Measurements from ENCODE around the gene RASGEF1C.
A peak's percentile ranks its signal among the peaks of the same experiment; 100 is the strongest.
"Not testable (repeated sequence)": the region's sequence is repeated elsewhere in the genome, so short reads cannot be mapped to it uniquely, and the experiment has no call there.

Gene RASGEF1C

DNA sequence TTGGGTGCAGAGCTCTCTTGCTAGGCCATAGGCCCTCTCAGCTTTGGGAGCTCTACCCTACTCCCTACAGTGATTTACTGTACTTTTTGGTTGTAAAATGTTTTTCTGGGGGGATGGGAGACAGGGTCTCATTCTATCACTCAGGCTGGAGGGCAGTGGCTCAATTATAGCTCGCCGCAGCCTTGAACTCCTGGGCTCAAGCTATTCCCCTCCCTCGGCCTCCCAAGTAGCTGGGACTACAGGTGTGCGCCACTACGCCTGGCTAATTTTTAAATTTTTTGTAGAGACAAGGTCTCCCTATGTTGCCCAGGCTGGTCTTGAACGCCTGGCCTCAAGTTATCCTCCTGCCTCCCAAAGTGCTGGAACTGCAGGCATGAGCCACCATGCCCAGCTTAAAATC, 115.8 kb downstream of the RASGEF1C start:
- no peak overlapping the region for H3K27ac Mint-ChIP-seq
- H3K27me3 Mint-ChIP-seq: peaks cover 13% of the 10 kb centered on the region
- no peak overlapping the region for H3K4me3 Mint-ChIP-seq
- H3K36me3 Mint-ChIP-seq (ENCODE audit: low read depth): no peaks in the 10 kb centered on the region
- peaks cover 9% of the 10 kb centered on the region for H3K4me1 Mint-ChIP-seq (ENCODE audit: low read depth)
- no peaks in the 10 kb centered on the region for H3K9me3 Mint-ChIP-seq

DNA sequence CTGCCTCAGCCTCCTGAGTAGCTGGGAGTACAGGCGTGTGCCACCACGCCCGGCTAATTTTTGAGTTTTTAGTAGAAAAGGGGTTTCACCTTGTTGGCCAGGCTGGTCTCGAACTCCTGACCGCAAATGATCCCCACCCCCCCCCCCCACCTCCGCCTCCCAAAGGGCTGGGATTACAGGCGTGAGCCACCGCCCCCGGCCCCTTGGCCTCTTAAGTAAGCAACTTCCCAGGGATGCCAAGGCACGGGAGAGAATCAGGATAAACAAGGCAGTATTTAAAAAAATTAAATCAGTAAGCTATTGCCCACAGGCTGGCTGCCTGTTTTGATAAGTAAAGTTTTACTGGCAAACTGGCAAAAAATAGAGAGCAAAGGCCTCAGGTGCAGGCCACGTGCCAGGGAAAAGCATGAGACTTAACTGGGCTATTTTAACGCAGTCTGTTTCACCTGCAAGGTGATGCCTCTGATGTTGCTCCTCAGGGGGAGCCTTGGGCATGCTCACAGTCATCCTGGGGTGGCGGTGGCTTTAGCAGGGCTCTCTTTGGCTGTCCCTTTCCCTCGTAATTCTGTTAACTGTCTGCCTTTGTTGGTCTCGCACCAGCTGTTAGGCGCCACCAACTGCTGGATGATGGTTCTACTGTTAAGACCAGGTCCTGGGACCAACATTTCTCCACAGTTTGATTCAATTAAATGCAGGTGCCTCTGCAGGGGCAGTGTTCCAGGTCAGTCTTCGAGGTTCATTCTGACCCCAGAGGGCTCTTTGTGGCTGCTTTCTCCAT, 118.1 kb downstream of the RASGEF1C start:
- Mint-ChIP-seq H3K4me3 (peak overlapping the region; percentile 51), H3K36me3 (ENCODE audit: low read depth) (no peaks in the 10 kb centered on the region), H3K9me3 (no peaks in the 10 kb centered on the region), H3K4me1 (ENCODE audit: low read depth) (peaks cover 23% of the 10 kb centered on the region), H3K27ac (no peak overlapping the region), H3K27me3 (peaks cover 13% of the 10 kb centered on the region)

GRCh38 chr5:180090098-180090768, 118.8 kb downstream of the RASGEF1C start:
- Mint-ChIP-seq H3K4me1 (ENCODE audit: low read depth) (peaks cover 28% of the 10 kb centered on the region), H3K9me3 (no peaks in the 10 kb centered on the region), H3K27me3 (peaks cover 9% of the 10 kb centered on the region), H3K27ac (peak overlapping the region; percentile 70), H3K36me3 (ENCODE audit: low read depth) (no peaks in the 10 kb centered on the region), H3K4me3 (peak overlapping the region; percentile 77)

DNA sequence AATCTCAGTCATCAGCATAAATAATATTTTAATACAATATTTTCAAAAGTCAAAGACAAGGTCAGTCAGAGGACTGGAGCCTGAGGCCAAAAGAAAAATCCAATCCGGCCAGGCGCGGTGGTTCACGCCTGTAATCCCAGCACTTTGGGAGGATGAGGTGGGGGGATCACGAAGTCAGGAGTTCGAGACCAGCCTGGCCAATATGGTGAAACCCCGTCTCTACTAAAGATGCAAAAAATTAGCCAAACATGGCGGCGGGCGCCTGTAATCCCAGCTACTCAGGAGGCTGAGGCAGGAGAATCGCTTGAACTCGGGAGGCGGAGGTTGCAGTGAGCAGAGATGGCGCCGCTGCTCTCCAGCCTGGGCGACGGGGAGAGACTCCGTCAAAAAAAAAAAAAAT, 119.4 kb downstream of the RASGEF1C start:
- H3K27me3 Mint-ChIP-seq; H3K36me3 Mint-ChIP-seq (ENCODE audit: low read depth); H3K27ac Mint-ChIP-seq; H3K9me3 Mint-ChIP-seq: not testable (repeated sequence)
- peak overlapping the region; percentile 77 for H3K4me3 Mint-ChIP-seq
- H3K4me1 Mint-ChIP-seq (ENCODE audit: low read depth): peaks cover 31% of the 10 kb centered on the region

DNA sequence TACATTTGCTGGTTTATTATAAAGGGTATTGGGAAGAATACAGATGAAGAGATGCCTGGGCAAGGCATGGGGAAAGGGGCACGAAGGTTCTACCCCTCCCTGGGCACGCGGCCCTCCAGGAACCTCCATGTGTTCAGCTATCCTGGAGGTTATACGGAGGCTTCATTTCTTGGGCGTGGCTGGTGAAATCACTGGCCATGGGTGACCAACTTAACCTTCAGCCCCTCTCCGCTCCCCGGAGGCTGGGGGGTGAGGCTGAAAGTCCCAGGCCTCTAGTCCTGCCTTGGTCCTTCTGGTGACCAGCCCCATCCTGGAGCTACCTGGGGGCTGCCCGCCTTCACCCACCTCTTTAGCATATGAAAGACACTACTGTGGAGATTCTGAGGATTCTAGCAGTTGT, 120.5 kb downstream of the RASGEF1C start:
- Mint-ChIP-seq H3K27ac (no peak overlapping the region), H3K4me1 (ENCODE audit: low read depth) (peaks cover 34% of the 10 kb centered on the region), H3K36me3 (ENCODE audit: low read depth) (no peaks in the 10 kb centered on the region), H3K27me3 (peaks cover 8% of the 10 kb centered on the region), H3K9me3 (no peaks in the 10 kb centered on the region), H3K4me3 (no peak overlapping the region)

GRCh38 chr5:180086816-180087399, 122.1 kb downstream of the RASGEF1C start:
- H3K27me3 Mint-ChIP-seq: peaks cover 18% of the 10 kb centered on the region
- no peaks in the 10 kb centered on the region for H3K9me3 Mint-ChIP-seq
- H3K36me3 Mint-ChIP-seq (ENCODE audit: low read depth): no peaks in the 10 kb centered on the region
- H3K4me1 Mint-ChIP-seq (ENCODE audit: low read depth): peaks cover 34% of the 10 kb centered on the region
- H3K27ac Mint-ChIP-seq: no peak overlapping the region
- H3K4me3 Mint-ChIP-seq: no peak overlapping the region

GRCh38 chr5:180085837-180086236, 123.2 kb downstream of the RASGEF1C start:
- H3K27me3 Mint-ChIP-seq: peaks cover 26% of the 10 kb centered on the region
- H3K9me3 Mint-ChIP-seq: no peaks in the 10 kb centered on the region
- no peak overlapping the region for H3K27ac Mint-ChIP-seq
- no peaks in the 10 kb centered on the region for H3K36me3 Mint-ChIP-seq (ENCODE audit: low read depth)
- H3K4me1 Mint-ChIP-seq (ENCODE audit: low read depth): peaks cover 30% of the 10 kb centered on the region
- no peak overlapping the region for H3K4me3 Mint-ChIP-seq

GRCh38 chr5:180084638-180085561, 124.1 kb downstream of the RASGEF1C start:
- H3K27me3 Mint-ChIP-seq: peaks cover 34% of the 10 kb centered on the region
- peaks cover 34% of the 10 kb centered on the region for H3K4me1 Mint-ChIP-seq (ENCODE audit: low read depth)
- no peaks in the 10 kb centered on the region for H3K9me3 Mint-ChIP-seq
- no peak overlapping the region for H3K4me3 Mint-ChIP-seq
- H3K36me3 Mint-ChIP-seq (ENCODE audit: low read depth): no peaks in the 10 kb centered on the region
- H3K27ac Mint-ChIP-seq: no peak overlapping the region

GRCh38 chr5:180083529-180084060, 125.4 kb downstream of the RASGEF1C start:
- H3K9me3 Mint-ChIP-seq: no peaks in the 10 kb centered on the region
- peaks cover 33% of the 10 kb centered on the region for H3K4me1 Mint-ChIP-seq (ENCODE audit: low read depth)
- H3K27ac Mint-ChIP-seq: no peak overlapping the region
- no peaks in the 10 kb centered on the region for H3K36me3 Mint-ChIP-seq (ENCODE audit: low read depth)
- peaks cover 44% of the 10 kb centered on the region for H3K27me3 Mint-ChIP-seq
- H3K4me3 Mint-ChIP-seq: no peak overlapping the region

DNA sequence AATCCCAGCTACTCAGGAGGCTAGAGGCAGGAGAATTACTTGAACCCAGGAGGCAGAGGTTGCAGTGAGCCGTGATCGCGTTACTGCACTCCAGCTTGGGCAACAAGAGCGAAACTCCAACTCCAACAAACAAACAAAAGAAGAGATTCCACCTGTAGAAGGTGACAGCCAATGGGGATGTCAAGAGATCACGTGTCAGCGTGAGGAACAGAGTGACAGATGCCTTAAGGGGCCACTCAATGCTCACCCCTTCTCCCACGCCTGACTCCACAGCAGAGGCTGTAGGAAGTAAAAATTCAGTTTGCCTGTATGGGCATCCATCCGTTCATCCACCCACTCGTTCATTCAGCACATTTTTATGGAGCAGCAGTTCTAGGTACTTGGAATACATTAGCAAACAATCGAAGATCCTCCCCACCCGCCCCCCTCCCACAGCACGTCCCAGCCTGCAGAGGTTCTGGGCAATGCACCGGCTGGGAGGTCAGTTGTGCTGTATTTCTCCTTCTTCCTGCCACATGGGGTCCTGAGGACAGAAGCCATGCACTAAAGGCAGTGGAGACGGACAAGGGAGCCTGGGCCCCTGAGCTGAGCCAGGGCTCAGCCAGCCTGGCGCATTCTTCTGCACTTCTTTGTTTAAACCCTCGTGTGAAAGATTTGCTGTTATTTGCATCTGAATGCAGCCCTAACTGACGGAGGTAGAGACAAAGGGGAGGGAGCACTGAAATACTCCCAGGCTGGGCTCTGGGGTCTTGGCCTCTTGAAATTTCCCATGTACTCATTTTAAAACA, 126.2 kb downstream of the RASGEF1C start:
- H3K4me1 Mint-ChIP-seq (ENCODE audit: low read depth): peaks cover 33% of the 10 kb centered on the region
- peaks cover 44% of the 10 kb centered on the region for H3K27me3 Mint-ChIP-seq
- H3K36me3 Mint-ChIP-seq (ENCODE audit: low read depth): no peaks in the 10 kb centered on the region
- H3K9me3 Mint-ChIP-seq: no peaks in the 10 kb centered on the region
- H3K4me3 Mint-ChIP-seq: no peak overlapping the region
- H3K27ac Mint-ChIP-seq: peak overlapping the region; percentile 54

GRCh38 chr5:180081481-180081880, 127.5 kb downstream of the RASGEF1C start:
- no peak overlapping the region for H3K27ac Mint-ChIP-seq

DNA sequence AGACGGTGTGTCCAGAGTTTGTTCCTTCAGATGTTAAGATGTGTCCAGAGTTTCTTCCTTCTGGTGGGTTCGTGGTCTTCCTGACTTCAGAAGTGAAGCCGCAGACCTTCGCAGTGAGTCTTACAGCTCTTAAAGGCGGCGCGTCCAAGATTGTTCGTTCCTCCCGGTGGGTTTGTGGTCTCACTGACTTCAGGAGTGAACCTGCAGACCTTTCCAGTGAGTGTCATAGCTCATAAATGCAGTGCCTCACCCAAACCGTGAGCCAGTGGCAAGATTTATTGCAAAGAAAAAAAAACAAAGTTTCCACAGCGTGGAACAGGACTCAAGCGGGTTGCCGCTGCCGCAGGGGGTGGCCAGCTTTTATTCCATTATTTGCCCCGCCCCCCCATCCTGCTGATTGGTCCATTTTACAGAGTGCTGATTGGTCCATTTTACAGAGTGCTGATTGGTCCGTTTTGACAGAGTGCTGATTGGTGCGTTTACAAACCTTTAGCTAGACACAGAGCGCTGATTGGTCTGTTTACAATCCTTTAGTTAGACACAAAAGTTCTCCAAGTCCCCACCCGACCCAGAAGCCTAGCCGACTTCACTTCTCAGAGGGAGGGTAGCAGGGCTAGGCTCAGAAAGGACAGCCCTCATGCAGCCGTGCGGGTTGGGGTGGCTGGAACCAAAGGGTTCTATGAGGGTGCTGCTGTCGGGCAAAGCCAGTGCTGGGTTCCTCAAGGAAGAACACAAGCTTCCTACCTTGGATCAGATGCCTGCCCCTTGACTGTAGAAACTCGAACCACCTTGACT, 128.3 kb downstream of the RASGEF1C start:
- Mint-ChIP-seq H3K4me1 (ENCODE audit: low read depth) (peaks cover 16% of the 10 kb centered on the region), H3K9me3 (no peaks in the 10 kb centered on the region), H3K36me3 (ENCODE audit: low read depth) (no peaks in the 10 kb centered on the region), H3K27me3 (peaks cover 44% of the 10 kb centered on the region), H3K27ac (no peak overlapping the region), H3K4me3 (peak overlapping the region; percentile 67)

More at GRCh38 chr5:180081481-180081880, 127.5 kb downstream of the RASGEF1C start:
- peaks cover 24% of the 10 kb centered on the region for H3K4me1 Mint-ChIP-seq (ENCODE audit: low read depth)
- no peaks in the 10 kb centered on the region for H3K9me3 Mint-ChIP-seq
- H3K27me3 Mint-ChIP-seq: peaks cover 44% of the 10 kb centered on the region
- no peaks in the 10 kb centered on the region for H3K36me3 Mint-ChIP-seq (ENCODE audit: low read depth)
- no peak overlapping the region for H3K4me3 Mint-ChIP-seq
